Trophoblast cell (in vitro differentiated cells and primary cell): ENCODE results near the gene AVP.
A peak's percentile ranks its signal among the peaks of the same experiment; 100 is the strongest.

Source experiments
- DNase-seq, 2 donors: peaks; one replicate each; pipeline ENCODE4 v3.0.0-alpha.2; 2016
- H2AFZ ChIP-seq: 2 replicates; pipeline ENCODE4 v1.6.1; 2013; ENCODE audit warnings: low read length, moderate library complexity, mild to moderate bottlenecking; ENCODE audit not compliant: insufficient read depth, poor library complexity
- H2AK5ac ChIP-seq: 2 replicates; pipeline ENCODE4 v1.6.1; 2013; ENCODE audit warnings: mild to moderate bottlenecking, low read length
- H2BK120ac ChIP-seq: 2 replicates; pipeline ENCODE4 v1.6.1; 2013; ENCODE audit warnings: low read length, mild to moderate bottlenecking, moderate library complexity; ENCODE audit not compliant: insufficient read depth, poor library complexity
- H2BK12ac ChIP-seq: 2 replicates; pipeline ENCODE4 v1.6.1; 2013; ENCODE audit warnings: mild to moderate bottlenecking, low read length, moderate library complexity
- H2BK5ac ChIP-seq: 2 replicates; pipeline ENCODE4 v1.6.1; 2013; ENCODE audit warnings: low read length, low read depth, moderate library complexity, mild to moderate bottlenecking; ENCODE audit not compliant: poor library complexity
- H3K14ac ChIP-seq: 2 replicates; pipeline ENCODE4 v1.6.1; 2013; ENCODE audit warnings: mild to moderate bottlenecking, low read length
- H3K18ac ChIP-seq: 2 replicates; pipeline ENCODE4 v1.6.1; 2013; ENCODE audit warnings: mild to moderate bottlenecking, low read length
- H3K23ac ChIP-seq: 2 replicates; pipeline ENCODE4 v1.6.1; 2013; ENCODE audit warnings: low read length
- H3K27ac ChIP-seq: 2 replicates; pipeline ENCODE4 v1.5.1; 2013; ENCODE audit warnings: low read depth, mild to moderate bottlenecking, inconsistent platforms, low read length, moderate library complexity
- H3K27me3 ChIP-seq: 2 replicates; pipeline ENCODE4 v1.6.1; 2013; ENCODE audit warnings: inconsistent platforms, mild to moderate bottlenecking, low read length, moderate library complexity; ENCODE audit not compliant: insufficient read depth
- H3K36me3 ChIP-seq, 2 experiments: 1 replicate in 1 of 2; 2 replicates in 1 of 2; pipeline ENCODE4 v1.6.1; 2013; ENCODE audit warnings: low read length in 2 of 2, mild to moderate bottlenecking in 2 of 2, moderate library complexity in 1 of 2; ENCODE audit not compliant: insufficient read depth in 2 of 2, control insufficient read depth in 1 of 2
- H3K4ac ChIP-seq: 2 replicates; pipeline ENCODE4 v1.6.1; 2013; ENCODE audit warnings: low read depth, mild to moderate bottlenecking, low read length, moderate library complexity
- H3K4me1 ChIP-seq, 2 experiments: 1 replicate in 1 of 2; 2 replicates in 1 of 2; pipeline ENCODE4 v1.6.1; 2013; ENCODE audit warnings: low read length in 2 of 2, mild to moderate bottlenecking in 2 of 2, moderate library complexity in 1 of 2; ENCODE audit not compliant: insufficient read depth in 2 of 2, control insufficient read depth in 1 of 2
- H3K4me2 ChIP-seq: 2 replicates; pipeline ENCODE4 v1.6.1; 2013; ENCODE audit warnings: inconsistent platforms, mild to moderate bottlenecking, low read length, moderate library complexity
- H3K4me3 ChIP-seq: 2 replicates; pipeline ENCODE4 v1.5.1; 2013; ENCODE audit warnings: mild to moderate bottlenecking, low read depth, low read length, inconsistent platforms
- H3K79me1 ChIP-seq: one replicate; pipeline ENCODE4 v1.6.1; 2013; ENCODE audit warnings: low read length
- H3K79me2 ChIP-seq: 2 replicates; pipeline ENCODE4 v1.6.1; 2013; ENCODE audit warnings: low read length, mild to moderate bottlenecking; ENCODE audit not compliant: control insufficient read depth, insufficient read depth, poor library complexity
- H3K9ac ChIP-seq: 2 replicates; pipeline ENCODE4 v1.6.1; 2013; ENCODE audit warnings: mild to moderate bottlenecking, low read length
- H3K9me3 ChIP-seq: 2 replicates; pipeline ENCODE4 v1.6.1; 2013; ENCODE audit warnings: low read depth, mild to moderate bottlenecking, control low read depth, inconsistent platforms, low read length; ENCODE audit not compliant: insufficient read depth
- H4K12ac ChIP-seq: 2 replicates; pipeline ENCODE4 v1.6.1; 2013; ENCODE audit warnings: low read depth, mild to moderate bottlenecking, low read length, moderate library complexity
- H4K8ac ChIP-seq: 2 replicates; pipeline ENCODE4 v1.6.1; 2013; ENCODE audit warnings: low read depth, mild to moderate bottlenecking, low read length, moderate library complexity
- H4K91ac ChIP-seq: one replicate; pipeline ENCODE4 v1.6.1; 2013; ENCODE audit warnings: low read depth, mild to moderate bottlenecking, low read length, moderate library complexity
- WGBS: extraction: QIAGEN DNeasy Blood & Tissue Kit; methylation state at CpG from one replicate; pipeline ENCODE4 v1.1.7; 2013; ENCODE audit warnings: missing lambda C conversion rate; ENCODE audit not compliant: insufficient read length, insufficient coverage; ENCODE audit errors: extremely low coverage; 5-methylcytosine and 5-hydroxymethylcytosine counted together

The AVP gene

DNA sequence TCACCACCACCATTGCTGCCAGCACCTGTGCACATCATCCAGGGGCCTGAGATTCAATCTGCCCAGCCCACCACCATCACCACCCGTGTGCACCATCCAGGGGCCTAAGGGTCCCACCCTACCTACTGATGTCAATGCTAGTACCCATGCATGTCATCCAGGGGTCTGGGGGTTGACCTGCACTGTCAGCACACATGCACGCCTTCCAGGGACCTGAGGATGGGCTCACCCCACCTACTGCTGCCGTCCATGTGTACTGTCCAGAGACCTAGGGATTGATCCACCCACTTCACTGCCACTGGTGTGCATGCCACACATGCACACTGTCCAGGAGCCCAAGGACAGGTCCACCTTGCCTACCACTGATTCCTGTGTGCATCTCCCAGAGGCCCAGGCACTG lies 25.0 kb downstream of the AVP start:
- H3K23ac ChIP-seq: no peak overlapping the region
- H4K91ac ChIP-seq: no peak overlapping the region
- no peak overlapping the region for H3K27ac ChIP-seq
- no peak overlapping the region for H4K8ac ChIP-seq
- H3K4ac ChIP-seq: no peak overlapping the region
- H3K4me2 ChIP-seq: no peak overlapping the region
- DNase-seq: no peak
- no peak overlapping the region for H2BK12ac ChIP-seq
- H3K4me1 ChIP-seq: no peaks in the 10 kb centered on the region
- WGBS: no CpG with 5 or more reads among the region's 3 CpGs
- no peak overlapping the region for H2BK120ac ChIP-seq
- no peak overlapping the region for H3K14ac ChIP-seq
- H3K18ac ChIP-seq: no peak overlapping the region
- H3K79me2 ChIP-seq: no peaks in the 10 kb centered on the region
- H3K4me3 ChIP-seq: peak overlapping the region; percentile 34
- no peaks in the 10 kb centered on the region for H3K27me3 ChIP-seq
- no peaks in the 10 kb centered on the region for H3K79me1 ChIP-seq
- no peak overlapping the region for H3K9ac ChIP-seq
- no peak overlapping the region for H2AFZ ChIP-seq
- H3K9me3 ChIP-seq: peaks cover 3% of the 10 kb centered on the region
- H4K12ac ChIP-seq: no peak overlapping the region
- H2BK5ac ChIP-seq: no peak overlapping the region
- no peaks in the 10 kb centered on the region for H3K36me3 ChIP-seq
- no peak overlapping the region for H2AK5ac ChIP-seq

DNA sequence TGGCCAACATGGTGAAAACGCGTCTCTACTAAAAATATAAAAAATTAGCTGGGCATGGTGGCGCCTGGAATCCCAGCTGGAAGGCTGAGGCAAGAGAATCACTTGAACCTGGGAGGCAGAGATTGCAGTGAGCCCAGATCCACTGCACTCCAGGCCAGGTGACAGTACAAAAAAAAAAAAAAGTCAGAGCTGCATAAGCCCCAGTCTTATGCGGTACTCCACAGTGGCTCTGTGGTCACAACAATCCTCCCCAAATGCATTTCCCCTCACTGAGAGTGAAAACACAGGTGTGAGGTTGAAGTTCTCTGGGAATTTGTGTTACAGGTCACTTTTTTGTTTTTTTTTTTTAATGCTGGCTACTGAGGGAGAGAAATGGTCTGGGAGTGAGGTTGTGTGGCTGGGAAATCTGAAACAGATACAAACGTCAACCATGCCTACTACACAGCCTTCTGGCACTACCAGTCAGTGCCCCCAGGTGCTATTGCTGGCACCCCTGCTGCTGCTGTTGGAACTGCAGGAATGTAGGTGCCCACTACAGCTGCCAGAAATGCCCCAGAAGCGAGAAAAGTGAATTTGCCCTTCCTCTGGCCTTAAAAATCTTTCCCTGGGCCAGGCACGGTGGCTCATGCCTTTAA lies 33.0 kb downstream of the AVP start:
- Histone ChIP-seq H3K9me3 (peaks cover 2% of the 10 kb centered on the region), H2AK5ac (no peak overlapping the region), H3K79me2 (peaks cover 3% of the 10 kb centered on the region), H4K8ac (no peak overlapping the region), H3K79me1 (peaks cover 1% of the 10 kb centered on the region), H3K23ac (no peak overlapping the region), H3K27me3 (no peaks in the 10 kb centered on the region), H3K4me2 (no peak overlapping the region), H3K4me1 (peaks cover 3% of the 10 kb centered on the region in 2 experiments), H3K18ac (no peak overlapping the region), H3K27ac (no peak overlapping the region), H2BK120ac (no peak overlapping the region), H3K4ac (no peak overlapping the region), H2BK5ac (no peak overlapping the region), H2BK12ac (no peak overlapping the region), H3K36me3 (peaks cover 20 to 26% of the 10 kb centered on the region in 2 experiments), H3K4me3 (no peak overlapping the region), H2AFZ (no peak overlapping the region), H3K9ac (no peak overlapping the region), H4K12ac (no peak overlapping the region), H3K14ac (no peak overlapping the region), H4K91ac (no peak overlapping the region)
- WGBS: no CpG with 5 or more reads among the region's 7 CpGs
- no peak for DNase-seq

DNA sequence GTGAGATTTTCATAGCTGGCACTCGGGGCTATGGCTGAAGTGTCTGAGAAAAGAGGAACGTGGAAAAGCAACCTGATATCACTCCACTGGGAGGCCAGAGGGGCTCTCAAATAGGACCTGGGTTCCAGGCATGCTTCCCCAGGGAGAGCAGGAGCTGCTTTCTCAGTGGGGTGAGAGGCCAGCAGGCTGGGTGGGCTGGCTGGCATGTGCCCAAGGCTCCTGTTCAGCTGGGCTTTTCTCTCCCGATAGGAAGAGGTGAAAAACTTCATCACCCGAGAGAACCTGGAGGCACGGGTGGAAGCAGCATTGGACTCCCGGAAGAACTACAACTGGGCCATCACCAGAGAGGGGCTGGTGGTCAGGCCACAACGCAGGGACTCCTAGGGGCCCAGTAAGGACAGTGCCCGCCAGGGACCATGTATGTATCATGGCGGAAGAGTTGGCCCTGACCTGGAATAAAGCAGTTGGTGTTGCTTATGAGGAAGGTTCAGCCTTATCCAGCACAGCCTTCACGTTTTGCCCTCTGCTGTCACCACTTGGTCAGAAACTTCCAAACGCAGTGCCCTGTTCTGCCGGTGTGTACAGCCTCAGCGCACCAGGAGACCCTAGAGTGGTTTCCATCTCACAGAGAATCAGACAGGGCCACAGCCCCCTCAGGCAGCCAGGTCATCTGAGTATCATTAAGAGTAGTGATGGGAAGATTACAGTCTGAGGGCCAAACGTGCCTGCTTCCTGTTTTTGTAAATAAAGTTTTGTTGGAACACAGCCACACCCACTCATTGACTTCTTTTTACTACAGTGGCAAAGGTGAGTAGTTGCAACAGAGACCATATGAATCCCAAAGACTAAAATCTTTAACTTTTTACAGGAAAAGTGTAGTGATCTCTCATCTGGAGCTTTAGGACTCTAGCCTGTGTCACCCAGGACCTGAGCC lies 36.8 kb downstream of the AVP start:
- H2AFZ ChIP-seq: no peak overlapping the region
- H3K4ac ChIP-seq: peak overlapping the region; percentile 29
- no peak overlapping the region for H3K27ac ChIP-seq
- peaks cover 2% of the 10 kb centered on the region for H3K9me3 ChIP-seq
- H2BK120ac ChIP-seq: no peak overlapping the region
- H3K4me3 ChIP-seq: no peak overlapping the region
- peaks cover 20 to 26% of the 10 kb centered on the region in 2 experiments for H3K36me3 ChIP-seq
- H3K18ac ChIP-seq: no peak overlapping the region
- H4K12ac ChIP-seq: no peak overlapping the region
- H4K8ac ChIP-seq: no peak overlapping the region
- H3K23ac ChIP-seq: no peak overlapping the region
- H3K14ac ChIP-seq: no peak overlapping the region
- no CpG with 5 or more reads among the region's 14 CpGs for WGBS
- H3K79me1 ChIP-seq: peaks cover 13% of the 10 kb centered on the region
- DNase-seq: no peak
- no peak overlapping the region for H3K9ac ChIP-seq
- no peak overlapping the region for H4K91ac ChIP-seq
- H3K27me3 ChIP-seq: no peaks in the 10 kb centered on the region
- H2BK12ac ChIP-seq: no peak overlapping the region
- H3K79me2 ChIP-seq: peaks cover 9% of the 10 kb centered on the region
- H3K4me1 ChIP-seq: peaks cover 3 to 7% of the 10 kb centered on the region in 2 experiments
- no peak overlapping the region for H2AK5ac ChIP-seq
- H2BK5ac ChIP-seq: no peak overlapping the region
- H3K4me2 ChIP-seq: no peak overlapping the region

DNA sequence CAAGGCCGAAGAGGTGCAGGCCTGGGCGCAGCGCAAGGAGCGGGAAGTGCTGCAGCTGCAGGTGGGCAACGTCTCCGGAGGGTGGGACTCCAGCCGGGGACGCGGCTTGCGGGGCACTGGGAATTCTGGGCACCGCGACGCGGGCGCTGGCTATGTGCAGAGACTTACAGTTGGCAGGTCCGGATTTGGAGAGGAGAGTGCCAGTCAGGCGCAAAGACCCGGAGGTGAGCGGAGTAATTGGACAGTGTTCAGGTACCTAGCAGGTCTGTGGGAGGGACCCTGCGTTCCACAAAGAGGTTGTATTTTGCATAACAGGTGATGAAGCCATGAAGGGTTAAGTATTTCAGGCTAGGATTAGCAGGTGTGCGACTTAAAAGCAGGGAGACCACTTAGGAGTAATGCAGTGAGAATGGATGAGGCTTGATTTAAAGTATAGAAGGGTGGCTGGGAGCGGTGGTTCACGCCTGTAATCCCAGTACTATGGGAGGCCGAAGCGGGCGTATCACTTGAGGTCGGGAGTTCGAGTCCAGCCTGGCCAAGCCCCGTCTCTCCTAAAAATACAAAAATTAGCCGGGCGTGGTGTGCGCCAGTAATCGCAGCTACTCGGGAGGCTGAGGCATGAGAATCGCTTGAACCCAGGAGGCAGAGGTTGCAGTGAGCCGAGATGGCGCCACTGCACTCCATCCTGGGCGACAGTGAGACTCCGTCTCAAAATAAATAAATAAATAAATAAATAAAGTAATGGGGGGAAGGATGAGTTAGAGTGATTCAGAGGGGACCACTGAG lies 37.7 kb downstream of the AVP start:
- H2AK5ac ChIP-seq: no peak overlapping the region
- no peak overlapping the region for H2BK120ac ChIP-seq
- H4K8ac ChIP-seq: peak overlapping the region; percentile 93
- peaks cover 20 to 26% of the 10 kb centered on the region in 2 experiments for H3K36me3 ChIP-seq
- no peak overlapping the region for H2BK12ac ChIP-seq
- peaks cover 9% of the 10 kb centered on the region for H3K79me2 ChIP-seq
- H3K4ac ChIP-seq: peak overlapping the region; percentile 31
- peak in 1 of 2 donors; percentile 21 for DNase-seq
- peak overlapping the region; percentile 26 for H2AFZ ChIP-seq
- peak overlapping the region; percentile 69 for H3K14ac ChIP-seq
- H3K27me3 ChIP-seq: no peaks in the 10 kb centered on the region
- H3K27ac ChIP-seq: no peak overlapping the region
- H2BK5ac ChIP-seq: no peak overlapping the region
- peak overlapping the region; percentile 23 for H3K18ac ChIP-seq
- peak overlapping the region; percentile 86 for H3K4me3 ChIP-seq
- peaks cover 2% of the 10 kb centered on the region for H3K9me3 ChIP-seq
- peak overlapping the region; percentile 56 for H4K91ac ChIP-seq
- H3K23ac ChIP-seq: no peak overlapping the region
- peak overlapping the region; percentile 83 for H3K9ac ChIP-seq
- no CpG with 5 or more reads among the region's 39 CpGs for WGBS
- H4K12ac ChIP-seq: peak overlapping the region; percentile 46
- H3K79me1 ChIP-seq: peaks cover 13% of the 10 kb centered on the region
- peaks cover 3 to 7% of the 10 kb centered on the region in 2 experiments for H3K4me1 ChIP-seq
- H3K4me2 ChIP-seq: peak overlapping the region; percentile 90
